Measurements from ENCODE around the gene SCN1B. TPM values are rescaled to one million over a fixed set of nuclear protein-coding genes. Genes with fewer than 3 reads are reported as not detected.
A peak's percentile ranks its signal among the peaks of the same experiment; 100 is the strongest.

Gene SCN1B
- total and polyA plus RNA-seq, 12 donors, result 24.5 to 70.5 (median 41.5) TPM

DNA sequence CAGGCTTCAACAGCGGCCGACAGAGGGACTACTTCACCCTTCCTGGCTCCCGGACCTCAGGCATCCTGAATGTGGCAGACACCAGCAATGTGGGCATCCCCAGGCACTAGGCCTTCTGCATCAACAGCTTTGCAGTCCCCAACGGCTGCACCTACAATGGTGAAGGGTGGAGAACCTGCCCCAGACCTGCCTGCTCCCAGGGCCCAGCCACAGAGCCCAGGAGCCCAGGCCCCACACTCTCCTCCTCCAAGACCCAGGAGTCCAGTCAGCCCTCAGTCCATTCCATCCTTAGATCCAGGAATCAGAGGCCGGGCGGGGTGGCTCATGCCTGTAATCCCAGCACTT is 45.7 kb downstream of the SCN1B start:
- Histone ChIP-seq H3K27ac (no peak overlapping the region), H3K27me3 (no peaks in the 10 kb centered on the region), H3K9me3 (peaks cover 0 to under 1% (median 0%) of the 10 kb centered on the region in 11 donors), H3K4me3 (no peak overlapping the region), H3K4me1 (no peaks in the 10 kb centered on the region), H3K36me3 (no peaks in the 10 kb centered on the region)
- WGBS, 2 donors, result 77 to 83% methylated on average over 6 of the region's 6 CpGs
- ATAC-seq (no peak), DNase-seq (no peak)
- TF ChIP-seq, protein P1, sequence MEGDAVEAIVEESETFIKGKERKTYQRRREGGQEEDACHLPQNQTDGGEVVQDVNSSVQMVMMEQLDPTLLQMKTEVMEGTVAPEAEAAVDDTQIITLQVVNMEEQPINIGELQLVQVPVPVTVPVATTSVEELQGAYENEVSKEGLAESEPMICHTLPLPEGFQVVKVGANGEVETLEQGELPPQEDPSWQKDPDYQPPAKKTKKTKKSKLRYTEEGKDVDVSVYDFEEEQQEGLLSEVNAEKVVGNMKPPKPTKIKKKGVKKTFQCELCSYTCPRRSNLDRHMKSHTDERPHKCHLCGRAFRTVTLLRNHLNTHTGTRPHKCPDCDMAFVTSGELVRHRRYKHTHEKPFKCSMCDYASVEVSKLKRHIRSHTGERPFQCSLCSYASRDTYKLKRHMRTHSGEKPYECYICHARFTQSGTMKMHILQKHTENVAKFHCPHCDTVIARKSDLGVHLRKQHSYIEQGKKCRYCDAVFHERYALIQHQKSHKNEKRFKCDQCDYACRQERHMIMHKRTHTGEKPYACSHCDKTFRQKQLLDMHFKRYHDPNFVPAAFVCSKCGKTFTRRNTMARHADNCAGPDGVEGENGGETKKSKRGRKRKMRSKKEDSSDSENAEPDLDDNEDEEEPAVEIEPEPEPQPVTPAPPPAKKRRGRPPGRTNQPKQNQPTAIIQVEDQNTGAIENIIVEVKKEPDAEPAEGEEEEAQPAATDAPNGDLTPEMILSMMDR (IDR thresholded peaks at IDR 0.05), result no peak
- intact Hi-C loops (cut with DNase I), result no loop called here

GRCh38 chr19:35076657-35077056 is 46.4 kb downstream of the SCN1B start:
- no peaks in the 10 kb centered on the region for H3K27me3 ChIP-seq
- H3K27ac ChIP-seq, result no peak overlapping the region
- no peaks in the 10 kb centered on the region for H3K36me3 ChIP-seq
- H3K4me3 ChIP-seq, result no peak overlapping the region
- H3K9me3 ChIP-seq, result no peaks in the 10 kb centered on the region
- H3K4me1 ChIP-seq, result no peaks in the 10 kb centered on the region
- TF ChIP-seq, protein P1 (IDR thresholded peaks at IDR 0.05), result no peak
- peak in 2 of 8 donors; percentile 7 to 18 for ATAC-seq
- WGBS, 2 donors, result 78 to 81% methylated on average over 8 of the region's 8 CpGs
- intact Hi-C loops (cut with DNase I), result no loop called here
- no peak for DNase-seq

DNA sequence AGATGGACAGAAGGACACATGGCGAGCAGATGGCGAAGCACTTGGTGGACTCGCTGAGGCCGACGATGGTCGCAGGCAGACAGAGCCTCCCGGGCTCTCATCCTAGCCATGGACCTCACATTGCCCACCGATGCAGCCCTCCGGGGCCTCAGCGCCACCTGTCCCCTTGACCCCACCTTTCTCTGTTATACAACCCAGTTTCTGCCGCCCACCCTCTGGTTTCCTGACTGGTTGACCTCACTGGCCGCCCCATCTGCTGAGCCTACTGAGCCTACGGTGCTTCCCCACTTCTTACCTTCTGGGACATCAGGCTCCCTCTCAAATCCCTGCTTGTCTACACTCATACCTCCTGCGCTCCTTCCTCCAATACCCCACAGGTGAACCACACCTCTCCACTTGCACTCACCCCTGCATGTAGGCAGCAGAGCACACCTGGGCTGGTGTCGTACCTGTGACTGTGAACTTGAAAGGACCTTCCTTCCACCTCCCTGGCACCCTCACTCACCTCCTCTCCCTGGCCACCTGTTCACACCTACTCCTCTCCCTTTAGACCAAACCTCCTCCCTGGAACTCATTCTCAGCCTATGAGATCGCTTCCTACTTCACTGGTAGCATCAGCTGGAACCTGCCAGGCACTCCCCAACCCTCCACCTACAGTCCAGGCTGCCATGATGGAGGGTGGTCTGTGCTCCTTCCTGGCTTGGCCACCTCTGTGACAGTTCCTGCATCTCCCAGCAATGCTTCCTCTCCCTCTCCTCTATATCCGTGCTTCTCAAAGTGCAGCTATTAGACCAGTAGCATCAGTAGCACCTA is 47.3 kb downstream of the SCN1B start:
- no peaks in the 10 kb centered on the region for H3K36me3 ChIP-seq
- no peaks in the 10 kb centered on the region for H3K4me1 ChIP-seq
- no peaks in the 10 kb centered on the region for H3K27me3 ChIP-seq
- no peak overlapping the region for H3K4me3 ChIP-seq
- H3K9me3 ChIP-seq, result no peaks in the 10 kb centered on the region
- 86% methylated on average over 17 of the region's 17 CpGs for WGBS, 2 donors
- TF ChIP-seq, protein P1 (IDR thresholded peaks at IDR 0.05), result no peak
- intact Hi-C loops (cut with DNase I), result no loop called here
- no peak for DNase-seq
- H3K27ac ChIP-seq, result no peak overlapping the region
- no peak for ATAC-seq

DNA sequence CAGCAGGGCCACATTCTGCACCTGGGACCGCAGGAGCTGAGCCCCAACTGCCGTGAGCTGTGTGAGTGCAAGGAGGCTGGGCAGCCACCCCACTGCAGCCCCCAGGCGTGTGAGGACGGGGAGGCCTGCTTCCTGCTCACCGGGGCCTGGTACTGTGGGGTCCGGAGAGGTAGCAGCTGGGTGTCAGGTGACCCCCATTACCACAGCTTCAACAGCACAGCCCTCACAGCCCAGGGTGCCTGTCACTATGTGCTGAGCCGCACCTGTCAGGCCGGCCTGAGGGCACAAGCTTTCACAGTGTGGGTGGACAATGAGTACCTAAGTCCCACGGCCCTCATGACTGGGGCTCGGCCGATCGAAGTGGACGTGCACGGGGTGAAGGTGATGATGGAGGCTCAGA is 49.6 kb downstream of the SCN1B start:
- H3K27ac ChIP-seq, result no peak overlapping the region
- WGBS, 2 donors, result 81 to 85% methylated on average over 14 of the region's 14 CpGs
- no peaks in the 10 kb centered on the region for H3K36me3 ChIP-seq
- H3K4me3 ChIP-seq, result no peak overlapping the region
- H3K27me3 ChIP-seq, result no peaks in the 10 kb centered on the region
- TF ChIP-seq, protein P1 (IDR thresholded peaks at IDR 0.05), result no peak
- no peak for ATAC-seq
- H3K4me1 ChIP-seq, result no peaks in the 10 kb centered on the region
- DNase-seq, result no peak
- intact Hi-C loops (cut with DNase I), result loop anchor here in 1 of 10 donors (10.0 kb wide), 1 partner anchor 105 kb away; no protein-coding TSS in a partner anchor
- no peaks in the 10 kb centered on the region for H3K9me3 ChIP-seq
